ENCODE data around the gene CAPN15. TPM values are rescaled to one million over a fixed set of nuclear protein-coding genes. Genes with fewer than 3 reads are reported as not detected.

Gene CAPN15
- total RNA-seq, 2 experiments from 2014 or later, result 32.9 to 54.0 TPM

DNA sequence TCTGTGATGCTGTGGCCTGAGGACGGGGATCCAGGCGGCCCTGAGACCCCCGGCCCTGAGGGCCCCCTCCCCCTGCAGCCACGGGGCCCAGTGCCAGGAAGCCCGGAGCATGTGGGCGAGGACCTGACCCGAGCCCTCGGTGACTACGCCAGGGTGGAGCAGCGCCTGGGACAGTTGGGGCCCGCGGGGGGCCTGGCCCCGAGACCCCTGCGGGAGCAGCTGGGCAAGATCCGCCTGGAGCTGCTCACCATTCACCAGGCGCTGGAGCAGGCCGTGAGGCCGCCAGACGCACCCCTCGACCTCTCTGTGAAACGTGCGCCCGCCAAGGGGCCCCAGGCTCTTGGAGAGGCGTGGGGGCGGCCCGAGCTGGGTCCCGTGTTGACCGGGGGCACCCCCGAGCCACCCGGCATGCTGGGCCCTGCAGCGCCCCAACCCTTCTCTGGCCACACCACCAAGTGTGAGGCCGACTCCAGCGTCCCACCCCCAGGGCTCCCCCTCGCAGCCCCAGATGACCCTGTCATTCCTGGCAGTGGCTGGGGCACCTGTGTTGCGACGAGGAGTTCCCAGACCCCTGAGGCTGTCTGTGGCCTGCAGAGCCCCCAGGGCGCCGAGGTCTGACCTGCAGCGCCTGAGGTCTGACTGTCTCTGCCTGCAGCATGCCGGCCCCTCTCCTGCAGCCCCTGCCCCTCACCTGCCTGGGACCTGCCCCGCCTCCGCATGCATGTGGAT lies 37.3 kb downstream of the CAPN15 start:
- intact Hi-C loops (cut with micrococcal nuclease; ENCODE audit: unreplicated experiment), result loop anchor here (5.0 kb wide), 1 partner anchor 183 kb away; the partner anchor contains the start of gene PGAP6
- no peak overlapping the region for H3K4me2 ChIP-seq (ENCODE audit: low read length)
- no peaks in the 10 kb centered on the region for H3K9me3 ChIP-seq (ENCODE audit: low read length)
- BruUV-seq (replicated peaks), result no TSS peak
- ChIA-PET CTCF (ENCODE audit: unreplicated experiment) (no interaction called here), POLR2A (no interaction called here)
- no peak overlapping the region for H2AFZ ChIP-seq (ENCODE audit: low read length)
- TF ChIP-seq EZH2phosphoT487 (IDR thresholded peaks at IDR 0.05; ENCODE audit: borderline replicate concordance, low read depth, low read length), result no peak
- TF ChIP-seq, protein P1, sequence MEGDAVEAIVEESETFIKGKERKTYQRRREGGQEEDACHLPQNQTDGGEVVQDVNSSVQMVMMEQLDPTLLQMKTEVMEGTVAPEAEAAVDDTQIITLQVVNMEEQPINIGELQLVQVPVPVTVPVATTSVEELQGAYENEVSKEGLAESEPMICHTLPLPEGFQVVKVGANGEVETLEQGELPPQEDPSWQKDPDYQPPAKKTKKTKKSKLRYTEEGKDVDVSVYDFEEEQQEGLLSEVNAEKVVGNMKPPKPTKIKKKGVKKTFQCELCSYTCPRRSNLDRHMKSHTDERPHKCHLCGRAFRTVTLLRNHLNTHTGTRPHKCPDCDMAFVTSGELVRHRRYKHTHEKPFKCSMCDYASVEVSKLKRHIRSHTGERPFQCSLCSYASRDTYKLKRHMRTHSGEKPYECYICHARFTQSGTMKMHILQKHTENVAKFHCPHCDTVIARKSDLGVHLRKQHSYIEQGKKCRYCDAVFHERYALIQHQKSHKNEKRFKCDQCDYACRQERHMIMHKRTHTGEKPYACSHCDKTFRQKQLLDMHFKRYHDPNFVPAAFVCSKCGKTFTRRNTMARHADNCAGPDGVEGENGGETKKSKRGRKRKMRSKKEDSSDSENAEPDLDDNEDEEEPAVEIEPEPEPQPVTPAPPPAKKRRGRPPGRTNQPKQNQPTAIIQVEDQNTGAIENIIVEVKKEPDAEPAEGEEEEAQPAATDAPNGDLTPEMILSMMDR (conservative IDR thresholded peaks at IDR 0.05; ENCODE audit: low read length), result no peak
- no peak overlapping the region for H3K4me3 ChIP-seq (ENCODE audit: low read depth, low read length, poor library complexity, severe bottlenecking)
- no peaks in the 10 kb centered on the region for H3K79me2 ChIP-seq (ENCODE audit: insufficient read depth, low read depth, low read length)
- H3K9me2 ChIP-seq (ENCODE audit: insufficient read depth, low read length), result no peaks in the 10 kb centered on the region
- peaks cover 27% of the 10 kb centered on the region for H3K4me1 ChIP-seq (ENCODE audit: insufficient read depth, low read length, poor library complexity, severe bottlenecking)
- no peaks in the 10 kb centered on the region for H4K20me1 ChIP-seq (ENCODE audit: insufficient read depth, low read length)
- H3K27ac ChIP-seq (ENCODE audit: low read depth, low read length, poor library complexity, severe bottlenecking), result no peak overlapping the region
- no peak for DNase-seq (ENCODE audit: low spot score)
- H3K36me3 ChIP-seq (ENCODE audit: insufficient read depth, low read length), result no peaks in the 10 kb centered on the region

DNA sequence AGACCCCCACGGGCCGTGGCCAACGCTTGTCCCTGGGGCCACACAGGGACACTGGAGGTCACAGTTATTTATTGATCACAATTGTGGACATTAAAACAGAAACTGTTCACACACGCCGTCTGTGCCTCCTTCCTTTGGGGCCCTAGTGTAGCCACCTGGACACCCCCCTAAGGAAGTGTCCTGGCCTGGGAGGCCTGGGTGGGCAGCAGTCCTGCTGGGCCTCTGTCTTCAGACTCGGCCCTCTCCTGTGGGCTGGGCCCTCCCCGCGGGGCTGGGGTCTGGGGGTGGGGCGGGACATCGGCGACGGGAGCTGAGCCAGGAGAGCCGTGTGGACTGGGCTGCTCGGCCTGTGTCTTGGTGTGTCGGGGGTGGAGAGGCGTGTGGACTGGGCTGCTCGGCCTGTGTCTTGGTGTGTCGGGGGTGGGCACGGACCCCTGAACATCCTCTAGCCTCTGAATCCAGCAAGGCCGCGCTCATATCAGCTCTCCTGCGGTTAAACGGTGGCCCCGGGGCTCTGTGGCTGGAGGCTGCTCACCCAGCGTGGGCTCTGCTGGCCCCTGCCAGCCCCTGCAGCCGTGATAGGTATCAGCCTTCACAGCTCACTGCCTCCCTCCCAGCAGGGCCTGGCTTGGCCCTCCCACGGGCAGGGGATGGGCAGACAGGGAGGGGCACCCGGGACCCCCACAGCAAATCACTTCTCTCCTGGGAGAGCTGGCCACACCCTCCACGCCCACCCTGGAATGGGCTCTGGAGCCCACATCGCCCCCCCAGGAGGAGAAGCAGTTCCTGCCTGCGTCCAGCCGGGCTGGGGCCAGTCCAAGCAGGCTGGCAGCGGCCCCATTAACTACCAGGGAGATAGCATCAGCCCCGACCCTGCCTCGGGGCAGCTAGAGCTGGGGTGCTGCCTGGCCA lies 38.2 kb downstream of the CAPN15 start:
- Histone ChIP-seq H3K4me1 (ENCODE audit: insufficient read depth, low read length, poor library complexity, severe bottlenecking) (peaks cover 29% of the 10 kb centered on the region), H3K36me3 (ENCODE audit: insufficient read depth, low read length) (no peaks in the 10 kb centered on the region), H2AFZ (ENCODE audit: low read length) (no peak overlapping the region), H3K9me2 (ENCODE audit: insufficient read depth, low read length) (no peaks in the 10 kb centered on the region), H3K9me3 (ENCODE audit: low read length) (no peaks in the 10 kb centered on the region), H3K4me3 (ENCODE audit: low read depth, low read length, poor library complexity, severe bottlenecking) (no peak overlapping the region), H4K20me1 (ENCODE audit: insufficient read depth, low read length) (no peaks in the 10 kb centered on the region), H3K27ac (ENCODE audit: low read depth, low read length, poor library complexity, severe bottlenecking) (no peak overlapping the region), H3K4me2 (ENCODE audit: low read length) (peak overlapping the region; percentile 75), H3K79me2 (ENCODE audit: insufficient read depth, low read depth, low read length) (peaks cover 7% of the 10 kb centered on the region; the same call in 1 of the 2 replicates)
- BruUV-seq (replicated peaks), result no TSS peak
- TF ChIP-seq, protein P1 (conservative IDR thresholded peaks at IDR 0.05; ENCODE audit: low read length), result no peak
- TF ChIP-seq EZH2phosphoT487 (IDR thresholded peaks at IDR 0.05; ENCODE audit: borderline replicate concordance, low read depth, low read length), result no peak
- intact Hi-C loops (cut with micrococcal nuclease; ENCODE audit: unreplicated experiment), result loop anchor here (1.0 to 5.0 kb wide), 2 partner anchors 38 to 183 kb away; partner anchors contain the start of genes CAPN15 and PGAP6
- DNase-seq (ENCODE audit: low spot score), result no peak
- ChIA-PET POLR2A (no interaction called here), CTCF (ENCODE audit: unreplicated experiment) (no interaction called here)
